ENCODE data around the gene LINGO3. TPM values are rescaled to one million over a fixed set of nuclear protein-coding genes. Genes with fewer than 3 reads are reported as not detected.

LINGO3 gene
- polyA plus RNA-seq, 1 donor from 2014 or later = 2.7 TPM

GRCh38 chr19:2344381-2344870 lies 36.5 kb upstream of the LINGO3 start:
- Histone ChIP-seq H3K79me2 (replicated peaks; ENCODE audit: insufficient read depth, low read length) (no peaks in the 10 kb centered on the region), H2AFZ (ENCODE audit: low read depth, low read length) (no peak overlapping the region), H3K36me3 (ENCODE audit: insufficient read depth, low read length) (peaks cover 3% of the 10 kb centered on the region), H3K27me3 (ENCODE audit: insufficient read depth, low read depth, low read length) (no peaks in the 10 kb centered on the region), H3K4me3 (ENCODE audit: low read length) (no peak overlapping the region), H3K4me2 (ENCODE audit: low read length) (no peak overlapping the region), H3K27ac (ENCODE audit: low read length) (no peak overlapping the region), H3K9me3 (ENCODE audit: low read length) (no peaks in the 10 kb centered on the region), H3K9me2 (ENCODE audit: insufficient read depth, low read length) (no peaks in the 10 kb centered on the region), H3F3A (ENCODE audit: insufficient read depth, low read length, poor library complexity, severe bottlenecking) (no peaks in the 10 kb centered on the region), H4K20me1 (ENCODE audit: insufficient read depth) (no peaks in the 10 kb centered on the region), H3K9ac (ENCODE audit: low read length) (no peak overlapping the region)
- TF ChIP-seq CTCF (IDR thresholded peaks at IDR 0.05; ENCODE audit: poor library complexity, severe bottlenecking) (no peak), EZH2 (IDR thresholded peaks at IDR 0.05; ENCODE audit: borderline replicate concordance, insufficient read depth, low read length, poor library complexity, severe bottlenecking) (no peak), EP300 (conservative IDR thresholded peaks at IDR 0.05; ENCODE audit: poor library complexity, severe bottlenecking) (no peak), MXI1 (conservative IDR thresholded peaks at IDR 0.05; ENCODE audit: poor library complexity, severe bottlenecking) (no peak), POLR2AphosphoS5 (IDR thresholded peaks at IDR 0.05) (no peak), RAD21 (conservative IDR thresholded peaks at IDR 0.05) (no peak), TAF1 (IDR thresholded peaks at IDR 0.05; ENCODE audit: low read depth) (no peak), REST (IDR thresholded peaks at IDR 0.05; ENCODE audit: borderline replicate concordance) (no peak), SMC3 (conservative IDR thresholded peaks at IDR 0.05; ENCODE audit: poor library complexity) (no peak)

- H3K27ac ChIP-seq (ENCODE audit: low read length) = no peak overlapping the region
These were observed 35.5 kb upstream of the LINGO3 start for GRCh38 chr19:2343289-2343982.

More at GRCh38 chr19:2343289-2343982, 35.5 kb upstream of the LINGO3 start:
- Histone ChIP-seq H2AFZ (ENCODE audit: low read depth, low read length) (no peak overlapping the region), H3K9ac (ENCODE audit: low read length) (no peak overlapping the region), H4K20me1 (ENCODE audit: insufficient read depth) (no peaks in the 10 kb centered on the region), H3K4me3 (ENCODE audit: low read length) (no peak overlapping the region), H3K36me3 (ENCODE audit: insufficient read depth, low read length) (peaks cover 3% of the 10 kb centered on the region), H3F3A (ENCODE audit: insufficient read depth, low read length, poor library complexity, severe bottlenecking) (no peaks in the 10 kb centered on the region), H3K79me2 (replicated peaks; ENCODE audit: insufficient read depth, low read length) (no peaks in the 10 kb centered on the region), H3K27me3 (ENCODE audit: insufficient read depth, low read depth, low read length) (no peaks in the 10 kb centered on the region), H3K4me2 (ENCODE audit: low read length) (no peak overlapping the region), H3K9me3 (ENCODE audit: low read length) (no peaks in the 10 kb centered on the region), H3K9me2 (ENCODE audit: insufficient read depth, low read length) (no peaks in the 10 kb centered on the region)
- TF ChIP-seq REST (IDR thresholded peaks at IDR 0.05; ENCODE audit: borderline replicate concordance) (no peak), EZH2 (IDR thresholded peaks at IDR 0.05; ENCODE audit: borderline replicate concordance, insufficient read depth, low read length, poor library complexity, severe bottlenecking) (no peak), CTCF (IDR thresholded peaks at IDR 0.05; ENCODE audit: poor library complexity, severe bottlenecking) (no peak), POLR2AphosphoS5 (IDR thresholded peaks at IDR 0.05) (no peak), RAD21 (conservative IDR thresholded peaks at IDR 0.05) (no peak), MXI1 (conservative IDR thresholded peaks at IDR 0.05; ENCODE audit: poor library complexity, severe bottlenecking) (no peak), EP300 (conservative IDR thresholded peaks at IDR 0.05; ENCODE audit: poor library complexity, severe bottlenecking) (no peak), SMC3 (conservative IDR thresholded peaks at IDR 0.05; ENCODE audit: poor library complexity) (no peak), TAF1 (IDR thresholded peaks at IDR 0.05; ENCODE audit: low read depth) (no peak)

Measured in neural cell (in vitro differentiated cells).